AG04449 (cell line): ENCODE data around the gene AJAP1.

Experiments used
- CTCF ChIA-PET: fragments of 350-600 bp; formaldehyde crosslinking; extraction: SDS; loops from one replicate; lab custom pipeline; 2021; ENCODE audit warnings: antibody characterized with exemption; lab: Yijun Ruan, JAX
- POLR2A ChIA-PET: fragments of 400-600, 350-600 bp; formaldehyde crosslinking; extraction: SDS; loops from one replicate; lab custom pipeline; 2020; ENCODE audit warnings: antibody characterized with exemption, inconsistent platforms; lab: Yijun Ruan, JAX
- DNase-seq: peaks from one replicate; pipeline ENCODE4 v3.0.0-alpha.2; 2010; ENCODE audit warnings: low read depth, low spot score
- H3K4me3 ChIP-seq: 2 replicates; pipeline ENCODE4 v1.5.1; 2011; ENCODE audit warnings: low read depth, mild to moderate bottlenecking, control low read depth, low read length
- CTCF ChIP-seq: IDR thresholded peaks from one replicate; pipeline ENCODE4 v1.5.1; 2011; ENCODE audit warnings: mild to moderate bottlenecking, moderate library complexity, low read length, control low read depth, inconsistent platforms; ENCODE audit not compliant: insufficient read depth; ENCODE audit errors: missing control alignments

AJAP1 gene

GRCh38 chr1:4724695-4725250 is 70.4 kb downstream of the AJAP1 start:
- POLR2A ChIA-PET = no interaction called here
- DNase-seq = no peak
- H3K4me3 ChIP-seq = no peak overlapping the region
- TF ChIP-seq CTCF = no peak
- CTCF ChIA-PET = no interaction called here

GRCh38 chr1:4725416-4725815 is 71.0 kb downstream of the AJAP1 start:
- no peak overlapping the region for H3K4me3 ChIP-seq
- no peak for DNase-seq
- CTCF ChIA-PET = no interaction called here
- TF ChIP-seq CTCF = no peak
- POLR2A ChIA-PET = no interaction called here

DNA sequence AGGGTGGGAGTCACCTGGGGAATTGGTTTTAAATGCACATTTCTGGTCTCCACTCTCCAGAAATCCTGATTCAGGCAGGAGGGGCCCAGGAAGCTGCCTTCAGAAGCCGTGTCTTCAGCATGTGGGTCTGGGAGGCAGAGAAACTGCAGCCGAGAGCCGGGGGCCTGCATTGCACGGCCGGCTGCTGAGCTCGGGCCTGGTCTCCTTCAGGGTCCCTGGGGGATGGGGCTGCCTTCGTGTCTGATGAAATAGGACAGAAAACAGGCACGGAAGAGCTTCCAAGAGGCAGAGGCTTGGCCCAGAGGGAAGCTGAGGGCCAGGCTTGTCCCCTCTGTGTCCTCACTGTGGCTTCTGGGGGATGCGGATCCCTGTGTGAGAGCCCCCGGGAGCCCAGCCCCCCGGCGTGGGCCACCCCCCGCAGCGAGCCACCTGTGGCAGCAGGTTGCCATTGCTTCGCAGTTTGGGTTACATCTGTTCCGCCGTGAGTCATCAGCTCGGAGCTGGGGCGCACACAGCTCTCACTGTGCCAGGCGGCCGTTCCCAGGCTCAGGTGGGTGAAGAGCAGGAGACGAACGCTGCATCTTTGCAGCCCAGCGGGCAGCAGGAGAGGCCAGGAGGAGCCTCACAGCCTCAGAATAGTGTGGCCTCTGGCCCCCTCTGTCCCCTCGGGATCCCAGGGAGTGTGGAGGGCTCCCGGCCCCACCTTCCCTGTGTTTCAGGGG is 72.4 kb downstream of the AJAP1 start:
- ChIA-PET CTCF (no interaction called here), POLR2A (no interaction called here)
- TF ChIP-seq CTCF = no peak
- no peak for DNase-seq
- H3K4me3 ChIP-seq = no peak overlapping the region

DNA sequence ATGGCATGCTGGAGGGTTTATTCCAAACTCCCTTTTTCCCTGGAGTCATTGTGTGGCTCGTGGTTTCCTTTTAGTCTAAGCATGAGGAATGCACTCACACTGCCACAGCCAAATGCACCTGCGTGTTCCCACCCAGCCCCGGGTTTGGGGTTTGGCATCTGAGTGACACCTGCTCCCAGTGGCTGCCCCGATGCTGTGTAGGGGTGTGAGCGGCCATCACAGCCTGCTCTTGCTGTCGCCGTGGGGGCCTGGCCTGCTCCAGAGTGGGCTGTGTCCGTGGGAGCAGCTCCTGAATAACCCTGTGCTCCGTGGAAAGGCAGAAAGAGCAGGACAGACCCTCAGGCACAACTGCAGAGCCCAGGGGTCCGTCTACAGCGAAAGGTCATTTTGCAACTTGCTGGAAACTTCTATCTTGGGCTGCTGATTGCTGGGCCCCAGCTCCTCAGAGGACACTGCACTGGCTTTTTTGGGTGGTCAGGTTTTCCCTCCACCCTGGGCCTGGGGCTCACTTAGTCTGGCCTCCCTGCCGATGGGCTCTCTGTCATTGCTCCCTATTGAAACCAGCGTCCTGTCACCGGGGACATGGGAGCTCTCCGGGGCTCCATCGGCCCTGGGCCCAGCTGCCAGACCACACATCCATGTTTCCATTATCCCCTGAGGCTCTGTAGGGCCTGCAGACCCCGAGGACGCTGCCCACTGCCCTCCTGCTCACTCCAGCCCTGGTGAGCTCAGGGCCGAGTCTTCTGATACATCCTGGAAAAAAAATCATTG is 74.1 kb downstream of the AJAP1 start:
- TF ChIP-seq CTCF = no peak
- CTCF ChIA-PET = no interaction called here
- POLR2A ChIA-PET = no interaction called here
- no peak for DNase-seq
- H3K4me3 ChIP-seq = no peak overlapping the region

DNA sequence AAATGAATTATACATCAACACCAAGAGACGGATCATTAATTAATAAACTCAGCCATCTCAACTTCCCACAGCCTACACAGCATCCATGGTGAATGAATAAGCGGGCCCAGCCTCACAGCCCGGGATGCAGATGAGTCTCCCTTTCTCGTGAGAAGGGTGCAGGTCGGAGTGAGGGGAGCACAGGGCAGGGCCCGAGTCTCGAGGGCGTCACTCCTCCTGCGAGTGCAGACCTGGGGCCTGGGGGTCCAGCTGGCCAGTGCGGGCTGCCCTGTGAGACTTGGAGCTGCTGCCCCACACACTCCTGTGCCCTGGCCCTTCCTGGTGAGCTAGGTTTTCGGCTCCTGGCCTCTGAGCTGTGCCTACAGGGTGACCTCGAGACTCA is 74.7 kb downstream of the AJAP1 start:
- CTCF ChIA-PET = no interaction called here
- no peak overlapping the region for H3K4me3 ChIP-seq
- POLR2A ChIA-PET = no interaction called here
- no peak for DNase-seq
- TF ChIP-seq CTCF = no peak

GRCh38 chr1:4730078-4730477 is 75.7 kb downstream of the AJAP1 start:
- ChIA-PET CTCF (no interaction called here), POLR2A (no interaction called here)
- H3K4me3 ChIP-seq = no peak overlapping the region
- DNase-seq = no peak
- no peak for TF ChIP-seq CTCF
